SH-SY5Y (cell line): ENCODE measurements around the gene GNPDA2.

Source experiments
- GATA2 ChIP-seq: IDR thresholded peaks from 2 replicates; pipeline ENCODE4 v1.6.1; 2011; ENCODE audit warnings: mild to moderate bottlenecking, low read depth, low read length
- GATA3 ChIP-seq: IDR thresholded peaks from 2 replicates; pipeline ENCODE4 v1.6.1; 2011; ENCODE audit warnings: low read depth, mild to moderate bottlenecking, low read length, moderate library complexity

DNA sequence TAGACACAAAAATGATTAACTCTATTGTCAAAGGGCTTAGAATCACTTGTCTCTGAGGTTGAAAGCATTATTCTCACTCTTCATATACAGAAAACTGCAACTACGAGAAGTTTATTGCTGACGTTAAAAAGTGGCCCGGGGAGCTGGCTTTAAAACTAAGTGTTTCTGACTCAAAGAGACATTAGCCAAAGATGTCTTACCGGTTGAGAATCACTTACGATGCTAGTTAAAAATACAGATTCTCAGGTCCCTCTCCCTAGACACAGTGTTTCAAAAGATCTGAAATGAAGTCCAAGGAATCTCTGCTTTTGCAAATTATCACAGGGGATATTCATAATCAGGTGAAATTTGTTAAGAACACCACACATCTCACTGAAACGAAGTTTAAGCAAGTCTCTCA, 1.2 kb downstream of the GNPDA2 start:
- no peak for TF ChIP-seq GATA3
- no peak for TF ChIP-seq GATA2
